IMR-90 (cell line): Measurements from ENCODE around the gene NACC2. TPM values are rescaled to one million over a fixed set of nuclear protein-coding genes. Genes with fewer than 3 reads are reported as not detected.

Experiments used
- ATAC-seq: fragments of 200-7000 bp; cut with Tn5 transposase; 2 replicates; pipeline ENCODE4 v1.9.1; 2020; ENCODE audit warnings: low read depth, mild to moderate bottlenecking, moderate library complexity
- BruUV-seq: library from RNA; stranded (reverse); fragments of 400-500 nt; replicated peaks from 2 replicates; lab custom pipeline; 2021; lab: Mats Ljungman, UMichigan
- CTCF ChIA-PET: fragments of 300-600 bp; formaldehyde crosslinking; extraction: SDS; loops from one replicate; lab custom pipeline; 2021; ENCODE audit warnings: antibody characterized with exemption; lab: Yijun Ruan, JAX
- POLR2A ChIA-PET: fragments of 300-600 bp; sonication (Branson Sonifier 250); formaldehyde crosslinking; loops from one replicate; lab custom pipeline; 2022; ENCODE audit warnings: antibody characterized with exemption; ENCODE audit not compliant: unreplicated experiment; lab: Charles Lee
- DNase-seq: peaks from one replicate; pipeline ENCODE4 v3.0.0; 2013
- H2AFZ ChIP-seq: replicated peaks from 2 replicates; pipeline ENCODE3; 2013; ENCODE audit warnings: low read length, mild to moderate bottlenecking; ENCODE audit not compliant: poor library complexity
- H2AK5ac ChIP-seq: 2 replicates; pipeline ENCODE4 v1.6.1; 2013; ENCODE audit warnings: low read depth, low read length, inconsistent platforms
- H2AK9ac ChIP-seq: replicated peaks from 2 replicates; pipeline ENCODE3; 2013; ENCODE audit warnings: mild to moderate bottlenecking, low read depth, low read length, moderate library complexity; ENCODE audit not compliant: poor library complexity
- H2BK120ac ChIP-seq: 2 replicates; pipeline ENCODE4 v1.6.1; 2013; ENCODE audit warnings: low read depth, low read length, inconsistent platforms
- H2BK15ac ChIP-seq: 3 replicates; pipeline ENCODE4 v1.6.1; 2013; ENCODE audit warnings: low read depth, low read length, inconsistent platforms
- H2BK20ac ChIP-seq: 2 replicates; pipeline ENCODE4 v1.6.1; 2013; ENCODE audit warnings: low read depth, mild to moderate bottlenecking, inconsistent platforms, low read length, moderate library complexity
- H2BK5ac ChIP-seq: 2 replicates; pipeline ENCODE4 v1.6.1; 2013; ENCODE audit warnings: mild to moderate bottlenecking, low read depth, low read length, inconsistent platforms; ENCODE audit not compliant: poor library complexity, severe bottlenecking
- H3K14ac ChIP-seq: replicated peaks from 2 replicates; pipeline ENCODE4 v1.6.1; 2013; ENCODE audit warnings: low read depth, low read length, inconsistent platforms
- H3K18ac ChIP-seq: 2 replicates; pipeline ENCODE4 v1.6.1; 2013; ENCODE audit warnings: low read depth, low read length, control low read depth
- H3K23ac ChIP-seq: 2 replicates; pipeline ENCODE4 v1.6.1; 2013; ENCODE audit warnings: low read depth, low read length, inconsistent platforms
- H3K27ac ChIP-seq: 2 replicates; pipeline ENCODE4 v1.5.1; 2013; ENCODE audit warnings: mild to moderate bottlenecking, control low read depth, low read length; ENCODE audit not compliant: insufficient read depth
- H3K27me3 ChIP-seq: 2 replicates; pipeline ENCODE4 v1.6.1; 2013; ENCODE audit warnings: low read length; ENCODE audit not compliant: control insufficient read depth, insufficient read depth
- H3K36me3 ChIP-seq: 2 replicates; pipeline ENCODE4 v1.6.1; 2013; ENCODE audit warnings: low read length, mixed read lengths; ENCODE audit not compliant: control insufficient read depth, insufficient read depth
- H3K4ac ChIP-seq: 2 replicates; pipeline ENCODE4 v1.6.1; 2013; ENCODE audit warnings: low read depth, low read length, inconsistent platforms
- H3K4me1 ChIP-seq: 2 replicates; pipeline ENCODE4 v1.6.1; 2013; ENCODE audit warnings: low read length, mixed read lengths; ENCODE audit not compliant: control insufficient read depth, insufficient read depth
- H3K4me2 ChIP-seq: 2 replicates; pipeline ENCODE4 v1.6.1; 2013; ENCODE audit warnings: low read depth, mild to moderate bottlenecking, control low read depth, low read length, moderate library complexity
- H3K4me3 ChIP-seq: 2 replicates; pipeline ENCODE4 v1.5.1; 2013; ENCODE audit warnings: low read depth, mild to moderate bottlenecking, control low read depth, low read length, moderate library complexity; ENCODE audit not compliant: insufficient read depth
- H3K56ac ChIP-seq: 2 replicates; pipeline ENCODE4 v1.6.1; 2013; ENCODE audit warnings: low read length, inconsistent platforms; ENCODE audit not compliant: insufficient read depth; ENCODE audit errors: extremely low read depth
- H3K79me1 ChIP-seq, 2 experiments: 2 replicates each; pipeline ENCODE4 v1.6.1; 2013; ENCODE audit warnings: low read length in 2 of 2, inconsistent platforms in 1 of 2, low read depth in 1 of 2
- H3K9ac ChIP-seq: 2 replicates; pipeline ENCODE4 v1.6.1; 2013; ENCODE audit warnings: low read depth, low read length, control low read depth
- H3K9me1 ChIP-seq: 2 replicates; pipeline ENCODE4 v1.6.1; 2013; ENCODE audit warnings: low read length, inconsistent platforms; ENCODE audit not compliant: insufficient read depth
- H3K9me3 ChIP-seq: 2 replicates; pipeline ENCODE4 v1.6.1; 2013; ENCODE audit warnings: low read length; ENCODE audit not compliant: control insufficient read depth, insufficient read depth
- H4K20me1 ChIP-seq: 2 replicates; pipeline ENCODE4 v1.6.1; 2013; ENCODE audit warnings: low read length, inconsistent platforms; ENCODE audit not compliant: insufficient read depth
- H4K5ac ChIP-seq: 2 replicates; pipeline ENCODE4 v1.6.1; 2013; ENCODE audit warnings: mild to moderate bottlenecking, low read depth, low read length, control low read depth
- H4K8ac ChIP-seq, 2 experiments: 2 replicates each; pipeline ENCODE4 v1.6.1; 2013; ENCODE audit warnings: low read depth in 2 of 2, low read length in 2 of 2, control low read depth in 1 of 2, inconsistent platforms in 1 of 2
- H4K91ac ChIP-seq: 2 replicates; pipeline ENCODE4 v1.6.1; 2013; ENCODE audit warnings: low read depth, low read length, inconsistent platforms; ENCODE audit not compliant: insufficient read depth
- BHLHE40 ChIP-seq: fragments of 150-350 bp; IDR thresholded peaks from 2 replicates; pipeline ENCODE4 v1.6.1; 2016; ENCODE audit warnings: mild to moderate bottlenecking, low read depth, low read length
- CEBPB ChIP-seq: IDR thresholded peaks from 2 replicates; pipeline ENCODE4 v1.6.1; 2012; ENCODE audit warnings: low read depth, low read length, improper control_type of control experiment
- CHD1 ChIP-seq: IDR thresholded peaks from 2 replicates; pipeline ENCODE4 v1.6.1; 2012; ENCODE audit warnings: low read depth, low read length, improper control_type of control experiment
- CTCF ChIP-seq: conservative IDR thresholded peaks from 2 replicates; pipeline ENCODE4 v1.5.1; 2012; ENCODE audit warnings: mild to moderate bottlenecking, low read depth, low read length, improper control_type of control experiment
- ELK1 ChIP-seq: fragments of 150-350 bp; IDR thresholded peaks from 2 replicates; pipeline ENCODE4 v1.6.1; 2016; ENCODE audit warnings: low read depth, mild to moderate bottlenecking, low read length, moderate library complexity, borderline replicate concordance
- FOS ChIP-seq: fragments of 150-350 bp; IDR thresholded peaks from 2 replicates; pipeline ENCODE4 v1.6.1; 2016; ENCODE audit warnings: low read depth, low read length
- MAFK ChIP-seq: IDR thresholded peaks from 2 replicates; pipeline ENCODE4 v1.6.1; 2012; ENCODE audit warnings: low read depth, low read length, improper control_type of control experiment
- MAZ ChIP-seq: IDR thresholded peaks from 2 replicates; pipeline ENCODE4 v1.6.1; 2012; ENCODE audit warnings: low read depth, mild to moderate bottlenecking, low read length, improper control_type of control experiment, moderate library complexity, borderline replicate concordance
- MXI1 ChIP-seq: IDR thresholded peaks from 2 replicates; pipeline ENCODE4 v1.6.1; 2012; ENCODE audit warnings: low read depth, mild to moderate bottlenecking, low read length, moderate library complexity, borderline replicate concordance
- POLR2A ChIP-seq: IDR thresholded peaks from 2 replicates; pipeline ENCODE4 v1.6.1; 2012; ENCODE audit warnings: mild to moderate bottlenecking, low read depth, low read length
- RAD21 ChIP-seq: IDR thresholded peaks from 2 replicates; pipeline ENCODE4 v1.6.1; 2012; ENCODE audit warnings: low read length, improper control_type of control experiment
- RCOR1 ChIP-seq: IDR thresholded peaks from 2 replicates; pipeline ENCODE4 v1.6.1; 2012; ENCODE audit warnings: mild to moderate bottlenecking, low read length, improper control_type of control experiment; ENCODE audit not compliant: insufficient replicate concordance
- RFX5 ChIP-seq: IDR thresholded peaks from 2 replicates; pipeline ENCODE4 v1.8.0; 2012; ENCODE audit warnings: low read depth, mild to moderate bottlenecking, low read length, moderate library complexity
- USF2 ChIP-seq: fragments of 150-350 bp; IDR thresholded peaks from 2 replicates; pipeline ENCODE4 v1.6.1; 2017; ENCODE audit warnings: mild to moderate bottlenecking, antibody characterized with exemption, low read length, low read depth
- WGBS, 2 experiments: methylation state at CpG; one replicate each; pipeline versions ENCODE4 v1.1.5 to v1.1.7; 2013; ENCODE audit warnings: missing lambda C conversion rate in 2 of 2; ENCODE audit not compliant: insufficient read length in 1 of 2; ENCODE audit errors: extremely low coverage in 2 of 2; 5-methylcytosine and 5-hydroxymethylcytosine counted together
- dilution Hi-C: fragments of 300-500 bp; cut with HindIII; formaldehyde crosslinking; loops from one replicate; pipeline ENCODE4 v1.14.3; 2018; ENCODE audit warnings: low sequenced_read_pairs; ENCODE audit not compliant: unreplicated experiment
- in situ Hi-C: fragments of 300-500 bp; cut with MboI; formaldehyde crosslinking; loops from 3 replicates; pipeline ENCODE4 v1.14.3; 2019; ENCODE audit warnings: low sequenced_read_pairs, inconsistent platforms, mixed read lengths
- intact Hi-C: fragments of 100-400 bp; cut with micrococcal nuclease; formaldehyde crosslinking; loops from 2 replicates; pipeline ENCODE4 v1.10.0; 2022
- polyA plus RNA-seq, 3 experiments: library from polyadenylated mRNA; depleted of rRNA; stranded (reverse); fragments of >200 nt; gene quantifications; 2 replicates each; pipeline ENCODE4 v1.2.3, GENCODE V29; 2012; ENCODE audit warnings: low replicate concordance in 1 of 3
- total RNA-seq: library from RNA; depleted of rRNA; stranded (reverse); fragments of >200 nt; gene quantifications from 2 replicates; pipeline ENCODE4 v1.2.3, GENCODE V29; 2012

NACC2 gene
- total and polyA plus RNA-seq, 2 of the 4 experiments (the other 2 are of a cell fraction), result 7.9 to 19.0 TPM

GRCh38 chr9:136052991-136053756, 41.9 kb downstream of the NACC2 start:
- peak overlapping the region; percentile 77 for H3K23ac ChIP-seq
- peak overlapping the region; percentile 68 for H2AFZ ChIP-seq
- H4K5ac ChIP-seq, result peak overlapping the region; percentile 9
- ATAC-seq (no peak), DNase-seq (no peak)
- no peak overlapping the region for H3K4me3 ChIP-seq
- peak overlapping the region; percentile 73 for H2BK120ac ChIP-seq
- H3K9me3 ChIP-seq, result no peaks in the 10 kb centered on the region
- H2BK5ac ChIP-seq, result peak overlapping the region; percentile 83
- H3K9ac ChIP-seq, result peak overlapping the region; percentile 64
- H2BK20ac ChIP-seq, result peak overlapping the region; percentile 62
- H3K4ac ChIP-seq, result peak overlapping the region; percentile 93
- intact Hi-C loops, result loop anchor here (1.0 to 5.0 kb wide), 2 partner anchors 54 to 86 kb away; no protein-coding TSS in a partner anchor
- H3K4me2 ChIP-seq, result peak overlapping the region; percentile 48
- no peak overlapping the region; the same call in 2 of the 3 replicates for H2BK15ac ChIP-seq
- no TSS peak for BruUV-seq
- peaks cover 19% of the 10 kb centered on the region for H3K4me1 ChIP-seq
- in situ Hi-C loops, result no loop called here
- peaks cover 14% of the 10 kb centered on the region for H3K36me3 ChIP-seq
- peak overlapping the region; percentile 90 for H2AK9ac ChIP-seq
- H3K56ac ChIP-seq, result peak overlapping the region; percentile 58
- WGBS, 2 experiments, result 57% methylated on average over 6 of the region's 23 CpGs; no CpG with 5 or more reads in 1 of the 2 experiments
- H3K27me3 ChIP-seq, result no peaks in the 10 kb centered on the region
- ChIA-PET CTCF (no interaction called here), POLR2A (no interaction called here)
- H4K20me1 ChIP-seq, result peaks cover 57% of the 10 kb centered on the region
- H3K9me1 ChIP-seq, result peaks cover 14% of the 10 kb centered on the region; the same call in 1 of the 2 replicates
- peak overlapping the region; percentile 88 for H3K27ac ChIP-seq
- dilution Hi-C loops, result no loop called here
- H3K79me1 ChIP-seq, result peaks cover 10 to 78% of the 10 kb centered on the region in 2 experiments; a peak in 3 of 4 replicates
- H4K91ac ChIP-seq, result peak overlapping the region; percentile 89
- H3K18ac ChIP-seq, result peak overlapping the region; percentile 79
- H4K8ac ChIP-seq, result peak overlapping the region; percentile 67 to 81; a peak in 3 of 4 replicates
- H3K14ac ChIP-seq, result peak overlapping the region; percentile 53
- peak overlapping the region; percentile 96 for H2AK5ac ChIP-seq
- TF ChIP-seq CTCF, result no peak
- no peak for TF ChIP-seq CEBPB
- no peak for TF ChIP-seq RAD21
- TF ChIP-seq RFX5, result no peak
- no peak for TF ChIP-seq MAZ
- TF ChIP-seq POLR2A, result no peak
- TF ChIP-seq ELK1, result no peak
- TF ChIP-seq MXI1, result no peak
- TF ChIP-seq BHLHE40, result no peak
- no peak for TF ChIP-seq CHD1
- no peak for TF ChIP-seq USF2
- no peak for TF ChIP-seq FOS
- no peak for TF ChIP-seq MAFK
- no peak for TF ChIP-seq RCOR1
